ENCODE measurements around the gene AKAP7. TPM values are rescaled to one million over a fixed set of nuclear protein-coding genes. Genes with fewer than 3 reads are reported as not detected.

AKAP7 gene
- total RNA-seq, 1 donor from 2014 or later: 2.0 TPM

Other genes with a start within 250 kb of the AKAP7 start
- gene EPB41L2, start 72.2 kb upstream of the AKAP7 start, total RNA-seq: 78.5 and 130 TPM in 2 replicates

Data from lung microvascular endothelial cell (primary cell).